ENCODE results near the gene GRM5.

Gene GRM5

DNA sequence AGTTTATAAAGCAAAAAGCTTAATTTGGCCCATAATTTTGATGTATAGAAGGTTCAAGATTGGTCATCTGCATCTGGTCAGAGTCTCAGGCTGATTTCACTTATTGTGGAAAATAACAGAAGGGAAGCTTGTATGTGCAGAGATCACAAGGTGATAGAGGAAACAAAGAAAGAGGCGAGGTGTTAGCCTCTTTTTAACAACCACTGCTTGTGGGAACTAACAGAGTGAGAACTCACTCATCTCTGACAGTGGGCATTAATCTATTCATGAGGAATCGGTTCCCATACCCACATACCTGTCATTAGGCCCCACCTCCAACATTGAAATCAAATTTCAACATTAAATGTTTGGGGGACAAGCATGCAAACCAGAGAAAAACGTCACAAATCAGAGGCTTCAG lies 250.3 kb downstream of the GRM5 start:
- TF ChIP-seq, protein P1, sequence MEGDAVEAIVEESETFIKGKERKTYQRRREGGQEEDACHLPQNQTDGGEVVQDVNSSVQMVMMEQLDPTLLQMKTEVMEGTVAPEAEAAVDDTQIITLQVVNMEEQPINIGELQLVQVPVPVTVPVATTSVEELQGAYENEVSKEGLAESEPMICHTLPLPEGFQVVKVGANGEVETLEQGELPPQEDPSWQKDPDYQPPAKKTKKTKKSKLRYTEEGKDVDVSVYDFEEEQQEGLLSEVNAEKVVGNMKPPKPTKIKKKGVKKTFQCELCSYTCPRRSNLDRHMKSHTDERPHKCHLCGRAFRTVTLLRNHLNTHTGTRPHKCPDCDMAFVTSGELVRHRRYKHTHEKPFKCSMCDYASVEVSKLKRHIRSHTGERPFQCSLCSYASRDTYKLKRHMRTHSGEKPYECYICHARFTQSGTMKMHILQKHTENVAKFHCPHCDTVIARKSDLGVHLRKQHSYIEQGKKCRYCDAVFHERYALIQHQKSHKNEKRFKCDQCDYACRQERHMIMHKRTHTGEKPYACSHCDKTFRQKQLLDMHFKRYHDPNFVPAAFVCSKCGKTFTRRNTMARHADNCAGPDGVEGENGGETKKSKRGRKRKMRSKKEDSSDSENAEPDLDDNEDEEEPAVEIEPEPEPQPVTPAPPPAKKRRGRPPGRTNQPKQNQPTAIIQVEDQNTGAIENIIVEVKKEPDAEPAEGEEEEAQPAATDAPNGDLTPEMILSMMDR (IDR thresholded peaks at IDR 0.05; ENCODE audit: extremely low read depth, missing control alignments): no peak
- DNase-seq (ENCODE audit: low spot score): no peak

DNA sequence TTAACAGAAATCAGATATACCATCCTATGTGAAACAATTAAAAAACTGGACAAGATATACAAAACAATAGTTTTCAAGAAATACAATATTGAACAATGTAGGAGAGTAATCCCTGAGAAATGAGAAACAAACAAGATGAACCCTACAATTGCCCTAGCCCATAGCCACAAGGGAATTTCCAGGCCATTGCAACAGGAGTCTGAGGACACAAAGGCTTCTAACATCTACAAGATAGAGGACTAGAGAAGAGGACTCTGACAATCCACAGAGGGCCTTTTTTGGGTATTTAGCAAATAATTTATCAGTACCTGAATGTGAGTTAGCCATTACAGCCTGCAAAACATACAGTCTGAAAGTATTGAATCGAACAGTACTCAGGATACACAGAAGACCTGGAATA lies 251.7 kb downstream of the GRM5 start:
- DNase-seq (ENCODE audit: low spot score): peak; percentile 7
- TF ChIP-seq, protein P1 (IDR thresholded peaks at IDR 0.05; ENCODE audit: extremely low read depth, missing control alignments): no peak

DNA sequence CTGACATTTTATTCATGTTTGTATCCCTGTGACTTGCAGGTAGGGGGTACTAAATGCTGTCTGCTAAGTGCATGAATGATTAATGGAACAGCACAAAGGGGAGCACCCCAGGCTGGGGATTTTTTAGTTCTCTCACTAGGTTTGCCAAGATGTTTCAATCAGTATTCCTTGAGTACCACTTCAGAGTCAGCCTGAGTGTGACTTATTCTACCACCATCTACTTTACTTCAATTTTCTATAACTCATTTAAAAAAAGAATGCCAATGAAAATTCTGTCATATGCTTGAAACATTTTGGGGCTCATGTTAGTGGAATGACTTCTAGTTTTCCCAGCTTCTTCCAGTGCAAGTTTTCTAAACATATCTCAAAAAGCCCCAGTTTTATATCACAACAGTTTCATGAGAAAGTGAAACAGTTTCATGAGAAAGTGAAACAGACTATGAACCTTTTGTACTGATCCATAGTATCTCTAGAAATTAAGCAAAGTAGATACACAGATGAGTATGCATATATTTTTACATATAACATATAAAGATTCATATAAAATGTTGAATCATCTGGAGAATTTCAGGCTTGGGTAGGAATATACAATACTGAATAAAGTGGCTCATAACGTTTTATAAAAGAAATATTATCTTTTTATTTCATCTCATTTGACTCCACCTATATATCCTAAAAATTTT lies 252.4 kb downstream of the GRM5 start:
- DNase-seq (ENCODE audit: low spot score): peak; percentile 23

DNA sequence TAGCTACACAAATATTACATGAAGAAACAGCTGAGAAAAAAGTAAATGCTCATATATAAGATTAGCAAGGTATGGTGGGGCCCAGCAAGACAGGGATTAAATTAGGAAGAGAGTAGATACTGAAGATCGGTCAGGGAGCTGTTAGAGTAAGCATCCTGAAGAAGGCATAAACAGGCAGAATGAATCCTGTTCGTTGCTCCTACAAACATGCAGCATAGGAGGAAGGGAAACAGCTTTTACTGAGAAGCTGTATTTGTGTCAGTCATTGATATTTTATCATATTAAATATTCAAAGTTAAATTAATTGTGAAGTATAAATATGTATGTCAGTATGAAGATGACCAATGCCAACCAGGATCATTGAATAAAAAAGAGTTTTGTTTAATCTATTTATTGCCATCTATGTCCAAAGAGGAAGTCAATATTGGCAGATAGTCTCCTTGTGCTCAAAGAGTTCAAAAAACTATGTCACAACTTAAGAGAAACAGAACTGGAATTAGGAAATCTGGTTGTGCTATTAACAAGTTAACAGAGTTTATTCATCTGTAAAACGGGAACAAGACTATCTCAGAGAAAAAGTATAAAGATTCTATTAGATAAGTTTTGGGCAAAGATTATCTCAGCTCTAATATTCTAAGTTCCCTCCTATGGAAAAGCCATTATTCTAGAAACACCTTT lies 255.2 kb downstream of the GRM5 start:
- TF ChIP-seq, protein P1 (IDR thresholded peaks at IDR 0.05; ENCODE audit: extremely low read depth, missing control alignments): no peak

More for the DNA sequence above, 252.4 kb downstream of the GRM5 start:
- TF ChIP-seq, protein P1 (IDR thresholded peaks at IDR 0.05; ENCODE audit: extremely low read depth, missing control alignments): no peak

DNA sequence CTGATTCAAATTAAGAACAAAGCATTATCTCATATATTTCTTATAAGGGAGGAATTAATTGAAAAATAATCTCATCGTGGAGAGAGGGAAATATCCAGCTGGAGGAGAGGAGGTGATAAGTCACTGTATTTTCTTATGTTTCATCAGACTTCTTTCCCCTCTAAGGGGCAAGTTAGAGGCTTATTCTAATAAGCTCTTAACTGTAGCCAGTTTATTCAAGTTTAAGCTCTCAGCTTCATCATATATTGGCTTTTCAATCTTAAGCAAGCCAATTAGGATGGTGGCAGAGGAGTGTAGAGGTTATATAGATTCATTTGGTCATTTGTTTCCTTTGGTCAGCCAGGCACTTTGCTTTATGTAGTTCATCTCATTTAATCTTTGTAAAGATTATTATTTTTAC lies 256.7 kb downstream of the GRM5 start:
- DNase-seq (ENCODE audit: low spot score): no peak
- TF ChIP-seq, protein P1 (IDR thresholded peaks at IDR 0.05; ENCODE audit: extremely low read depth, missing control alignments): no peak

More for the DNA sequence above, 255.2 kb downstream of the GRM5 start:
- DNase-seq (ENCODE audit: low spot score): no peak

DNA sequence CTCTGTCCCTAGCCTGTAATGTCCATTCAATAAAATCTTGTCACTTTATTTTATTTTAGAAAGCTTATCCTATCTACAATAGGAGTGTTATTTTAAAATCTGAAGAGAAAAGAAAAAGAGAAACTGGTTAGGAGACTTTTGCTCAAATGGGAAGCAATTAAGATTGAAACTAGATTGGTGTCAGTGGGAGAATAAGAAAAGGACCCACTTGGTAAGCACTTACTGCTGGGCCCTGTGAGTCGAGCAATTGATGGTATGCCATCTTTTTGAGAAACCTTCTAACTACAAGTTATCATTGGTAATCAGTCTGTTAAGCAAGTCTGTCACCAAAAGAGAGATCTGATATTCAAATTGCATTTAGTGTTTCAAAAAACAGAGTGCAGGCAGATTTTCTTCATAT lies 258.4 kb downstream of the GRM5 start:
- TF ChIP-seq, protein P1 (IDR thresholded peaks at IDR 0.05; ENCODE audit: extremely low read depth, missing control alignments): no peak
- peak; percentile 3 for DNase-seq (ENCODE audit: low spot score)

DNA sequence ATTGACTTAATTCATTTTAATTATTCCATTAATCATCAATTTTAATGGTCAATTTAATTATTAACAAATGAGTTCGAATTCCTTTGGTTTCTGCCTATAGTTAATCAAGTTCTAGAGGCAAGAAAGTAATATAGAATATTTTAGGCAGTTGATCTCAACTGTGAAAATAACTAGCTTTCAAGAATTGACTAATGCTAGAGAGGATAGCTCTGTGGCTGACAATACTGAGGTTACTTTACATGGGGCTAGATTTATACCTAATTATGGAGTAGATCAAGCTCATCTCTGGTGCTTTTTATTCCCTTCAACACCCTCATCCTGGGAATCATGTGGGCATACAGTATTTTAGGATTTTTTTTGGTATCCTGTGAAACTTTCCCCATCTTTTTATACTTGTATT lies 259.4 kb downstream of the GRM5 start:
- TF ChIP-seq, protein P1 (IDR thresholded peaks at IDR 0.05; ENCODE audit: extremely low read depth, missing control alignments): no peak
- DNase-seq (ENCODE audit: low spot score): peak; percentile 4

All from GM20000 (cell line).